HS-5 (cell line): ENCODE measurements around the gene PRR16.

Experiments
- DNase-seq: peaks from one replicate; pipeline ENCODE4 v3.0.0-alpha.2; 2012; ENCODE audit warnings: low read depth

The PRR16 gene

DNA sequence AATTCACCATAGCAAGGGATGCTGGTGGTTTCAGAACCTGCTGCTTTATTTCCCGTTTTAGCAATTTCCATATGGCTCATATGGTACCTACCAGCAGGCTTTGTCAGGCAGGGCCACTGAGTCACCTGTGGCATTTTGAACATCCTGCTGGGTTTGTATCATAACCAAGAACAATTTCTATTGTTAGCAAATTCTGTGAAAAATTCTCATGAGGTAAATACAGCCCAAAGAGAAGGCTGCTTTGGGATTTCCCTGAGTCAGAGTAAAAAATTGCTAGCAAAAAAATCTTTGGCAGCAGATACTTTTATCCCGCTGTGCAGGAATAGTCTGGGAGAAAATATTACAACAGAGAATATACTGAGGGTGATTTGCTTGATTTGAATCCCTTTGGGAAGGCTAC is 52.7 kb downstream of the PRR16 start:
- DNase-seq, result peak; percentile 42

DNA sequence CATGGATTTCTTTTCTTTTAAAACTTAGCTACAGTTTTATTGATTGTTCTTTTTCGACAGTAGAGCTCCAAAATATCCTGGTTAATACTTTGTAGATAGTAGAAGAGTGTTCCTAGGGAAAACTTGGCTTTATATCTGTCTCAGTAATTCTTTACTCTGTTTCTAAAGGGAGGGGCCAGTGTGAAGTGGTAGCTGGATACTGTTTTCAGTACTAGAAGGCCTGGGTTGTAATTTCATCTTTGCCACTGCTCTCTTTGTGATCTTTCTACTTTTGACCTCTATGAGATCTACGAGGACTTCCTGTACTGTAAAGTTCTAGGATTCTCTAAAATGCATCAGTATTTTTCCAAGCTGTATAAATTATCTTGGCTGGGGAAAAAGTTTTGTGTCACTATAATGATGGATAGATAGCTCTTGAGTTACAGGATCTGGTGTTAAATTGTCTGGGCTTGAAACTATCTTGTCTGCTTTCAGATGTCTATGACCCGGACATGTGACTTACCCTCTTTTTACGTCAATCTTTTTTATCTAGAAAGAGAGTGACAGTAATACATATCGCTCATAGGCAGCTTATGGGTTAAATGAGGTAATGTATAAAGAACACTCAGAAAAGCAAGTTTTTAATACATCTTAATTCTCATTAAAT is 53.6 kb downstream of the PRR16 start:
- no peak for DNase-seq

DNA sequence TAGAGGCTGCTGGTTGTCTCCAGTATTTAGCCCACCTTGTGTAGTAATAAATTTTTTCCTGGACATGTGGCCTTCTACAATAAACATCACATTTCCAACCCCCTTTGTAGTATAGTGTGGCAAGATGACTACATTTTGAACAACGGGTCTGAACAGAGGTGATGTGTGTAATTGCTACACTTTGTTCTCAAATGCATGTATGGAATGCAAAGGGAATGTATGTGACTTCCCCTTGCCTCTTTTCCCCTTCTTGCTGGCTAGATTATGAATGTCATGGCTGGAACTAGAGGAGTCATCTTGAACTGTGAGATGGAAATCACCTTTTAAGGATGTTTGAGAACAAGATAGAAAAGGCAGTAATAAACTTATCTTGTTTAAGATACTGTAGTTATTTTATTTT is 54.5 kb downstream of the PRR16 start:
- no peak for DNase-seq

DNA sequence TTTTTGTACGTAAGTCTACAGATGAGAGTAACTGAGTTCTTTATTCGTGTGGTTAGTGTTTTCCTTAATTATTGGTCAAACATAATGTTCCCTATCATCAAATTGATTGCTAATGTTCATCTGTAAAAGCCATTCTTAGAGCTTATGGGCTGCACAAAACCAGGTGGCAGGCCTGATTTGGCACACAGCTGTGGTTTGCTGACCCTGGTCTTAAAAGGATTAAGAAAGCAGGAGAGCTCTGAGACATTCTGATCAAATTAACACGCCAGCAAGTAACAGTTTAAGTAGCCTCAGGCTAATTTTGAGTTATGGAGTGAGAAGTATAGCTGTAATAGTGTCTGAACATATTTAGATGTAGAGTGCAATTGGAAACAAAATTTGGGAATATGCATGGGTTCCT is 63.2 kb downstream of the PRR16 start:
- no peak for DNase-seq

DNA sequence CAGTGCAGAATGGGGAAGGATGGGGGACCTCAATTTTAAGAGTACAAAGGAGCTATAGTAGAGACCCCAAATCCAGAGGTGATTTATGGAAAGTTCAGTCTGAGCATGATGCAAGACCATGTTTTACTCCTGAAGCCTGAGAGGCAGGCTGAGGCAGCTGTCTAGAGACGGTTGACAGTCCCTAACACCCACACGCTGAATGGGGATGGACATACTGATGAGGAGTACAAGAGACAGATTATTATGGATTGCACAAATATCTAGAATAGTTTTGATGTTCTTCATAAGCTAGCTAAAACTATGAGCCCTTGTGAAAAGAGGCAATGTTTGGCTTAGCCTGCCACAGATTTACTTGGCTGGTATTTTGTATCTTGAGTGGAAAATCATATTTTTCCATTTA is 64.5 kb downstream of the PRR16 start:
- DNase-seq, result no peak

DNA sequence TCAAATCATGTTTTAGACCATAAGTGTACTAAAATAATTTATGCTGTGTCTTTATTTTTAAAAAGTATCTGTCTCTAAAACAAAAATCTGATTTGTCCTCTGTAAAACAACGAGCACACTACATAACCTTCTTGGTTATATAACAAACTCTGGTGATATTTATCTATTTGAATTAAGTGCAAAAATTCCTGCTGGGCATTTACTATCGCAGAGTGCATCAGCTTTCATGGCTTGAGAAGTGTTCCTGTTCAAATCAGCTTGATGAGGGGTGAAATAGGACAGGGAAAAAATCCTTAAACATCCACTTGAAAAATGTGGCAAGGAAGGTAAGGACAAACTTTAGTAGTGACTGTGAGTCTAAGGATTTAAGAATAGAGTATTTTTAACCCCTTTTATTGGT is 65.3 kb downstream of the PRR16 start:
- no peak for DNase-seq

DNA sequence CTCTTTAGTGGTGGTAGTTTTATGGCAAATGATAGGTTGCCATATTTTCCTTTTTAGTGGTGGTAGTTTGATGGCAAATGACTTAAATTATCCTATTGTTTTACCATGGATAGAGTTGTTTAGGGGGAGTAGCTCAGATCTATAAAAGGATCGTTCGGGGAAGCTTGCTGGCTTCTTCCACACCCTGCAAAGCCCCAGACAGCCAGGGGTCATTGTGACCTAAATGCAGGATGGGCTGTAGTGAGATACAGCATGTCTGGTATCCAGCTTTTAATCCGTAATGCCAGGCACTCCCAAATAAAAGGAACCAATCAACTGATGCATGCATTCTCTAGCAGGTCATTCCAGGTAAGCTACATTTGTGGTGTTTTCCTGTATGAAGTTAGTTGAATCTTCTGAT is 67.1 kb downstream of the PRR16 start:
- no peak for DNase-seq

DNA sequence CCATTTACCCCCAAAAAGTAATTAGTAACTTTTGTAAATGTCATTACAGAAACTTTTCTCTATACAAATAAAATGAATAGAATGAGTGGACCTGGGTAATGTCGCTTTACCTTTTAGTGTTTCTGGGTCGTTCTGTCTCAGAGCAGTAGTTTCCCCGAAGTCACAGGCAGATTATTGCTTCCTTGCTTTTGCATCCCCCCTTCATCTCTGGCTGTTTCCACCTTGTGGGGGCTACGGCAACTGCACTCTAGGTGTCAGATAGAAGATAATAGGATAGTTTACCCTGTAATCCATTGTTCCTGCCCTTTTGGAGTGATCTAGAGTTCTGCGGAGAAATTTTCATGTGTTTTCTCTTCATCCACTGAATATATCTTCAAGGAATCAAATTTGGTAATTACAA is 68.7 kb downstream of the PRR16 start:
- no peak for DNase-seq

DNA sequence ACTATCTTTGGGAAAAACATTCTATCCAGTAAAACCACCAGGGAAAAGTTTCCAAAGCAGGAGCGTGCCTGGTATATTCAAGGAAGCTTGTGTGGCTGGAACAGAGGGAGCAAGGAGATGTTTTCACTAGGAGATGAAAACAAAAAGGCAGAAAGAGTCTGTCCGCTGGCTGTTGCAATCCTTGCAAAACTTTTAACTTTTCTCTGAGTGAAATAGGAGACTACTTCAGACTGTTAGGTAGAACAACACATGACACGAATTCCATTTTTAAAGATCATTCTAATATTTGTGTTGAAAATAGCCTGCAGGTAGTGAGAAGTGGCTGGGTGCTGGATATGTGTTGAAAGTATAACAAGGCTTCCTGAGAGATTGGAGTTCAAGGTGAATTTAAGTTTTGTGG is 69.5 kb downstream of the PRR16 start:
- no peak for DNase-seq

DNA sequence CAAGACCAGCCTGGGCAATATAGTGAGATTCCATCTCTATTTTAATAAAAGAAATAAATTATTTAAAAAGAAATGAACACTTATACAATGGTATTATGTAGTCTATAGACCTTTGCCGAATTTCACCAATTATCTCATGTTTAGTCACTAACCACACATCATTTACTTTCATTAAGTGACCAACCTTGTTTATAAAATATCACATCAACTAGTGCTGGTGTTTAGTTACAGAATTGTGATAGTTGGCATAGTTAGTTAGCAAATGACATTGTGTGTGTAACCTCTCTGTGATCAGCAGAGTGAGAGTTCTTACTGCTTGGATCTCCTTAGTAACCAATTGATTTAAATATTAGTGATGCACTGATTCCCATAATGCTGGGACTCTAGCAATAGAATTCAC is 71.8 kb downstream of the PRR16 start:
- DNase-seq, result no peak

DNA sequence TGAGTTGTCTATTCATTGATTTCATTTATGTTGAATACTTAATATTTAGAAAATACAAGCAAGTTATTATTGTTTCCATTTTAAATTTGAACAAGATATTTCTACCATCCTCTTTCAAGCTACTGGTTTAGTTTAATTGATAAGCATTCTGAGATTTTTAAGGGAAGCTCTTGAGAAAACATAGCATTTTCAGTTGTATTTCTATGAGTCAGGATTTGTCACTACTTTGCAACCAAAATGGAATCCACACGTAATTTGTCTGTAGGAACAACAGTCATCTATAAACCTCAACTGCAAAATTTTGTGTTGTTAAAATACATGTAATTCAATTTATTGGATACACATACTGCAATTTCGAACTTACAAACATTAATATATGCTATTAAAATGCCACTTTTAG is 74.0 kb downstream of the PRR16 start:
- peak; percentile 77 for DNase-seq

DNA sequence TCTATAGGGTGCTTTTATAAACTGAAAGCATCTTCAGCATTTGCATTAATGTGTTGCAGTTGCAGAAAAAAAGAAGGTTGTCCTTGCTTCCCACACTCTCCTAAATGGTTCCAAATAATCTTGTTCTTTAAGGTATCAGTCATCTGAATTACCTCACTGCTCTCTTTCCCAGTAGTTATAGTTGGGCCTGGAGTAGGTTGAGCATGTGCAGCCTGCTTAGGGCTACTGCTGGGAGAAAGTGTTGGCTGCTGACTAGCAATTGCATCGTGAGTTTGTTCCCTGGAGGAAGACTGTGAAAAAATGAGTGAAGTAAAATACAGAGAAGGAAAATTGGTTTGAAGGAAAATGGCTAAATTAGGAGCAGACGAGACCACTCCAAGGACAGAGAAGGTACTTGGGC is 74.5 kb downstream of the PRR16 start:
- no peak for DNase-seq

DNA sequence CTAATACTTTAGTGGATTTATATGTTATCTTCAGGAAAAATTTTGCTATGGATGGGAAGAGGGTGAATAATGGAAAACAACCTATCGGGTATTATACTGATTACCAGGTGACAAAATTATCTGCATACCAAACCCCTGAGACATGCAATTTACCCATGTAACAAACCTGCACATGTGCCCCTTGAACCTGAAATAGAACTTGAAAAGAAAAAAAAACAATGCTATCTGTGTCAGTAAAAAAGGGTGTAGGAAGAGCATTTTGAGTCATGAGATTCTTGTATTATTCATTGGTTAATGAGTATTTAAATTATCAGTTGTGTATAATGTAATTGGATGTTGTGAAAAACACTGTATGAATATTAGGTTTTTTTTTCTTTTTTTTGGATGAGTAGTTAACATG is 75.4 kb downstream of the PRR16 start:
- DNase-seq, result peak; percentile 49

DNA sequence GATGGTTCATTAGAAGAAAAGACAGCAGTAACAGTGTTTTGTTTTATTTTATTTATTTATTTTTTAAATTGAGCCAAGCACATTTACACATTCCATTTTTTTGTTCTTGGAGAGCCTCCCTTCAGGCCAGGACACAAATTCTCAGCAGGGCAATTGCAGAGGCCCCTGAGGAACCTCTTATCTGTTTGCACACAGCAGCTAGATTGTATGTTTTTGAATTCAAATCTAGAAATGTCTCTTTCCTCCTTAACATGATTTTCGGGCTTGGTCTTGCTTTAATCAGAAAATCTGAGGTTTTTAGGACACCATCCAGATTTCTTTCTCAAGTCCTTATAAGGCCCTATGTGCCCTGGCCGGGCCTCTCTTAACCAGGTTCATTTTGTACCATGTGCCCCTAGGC is 76.0 kb downstream of the PRR16 start:
- DNase-seq, result no peak

DNA sequence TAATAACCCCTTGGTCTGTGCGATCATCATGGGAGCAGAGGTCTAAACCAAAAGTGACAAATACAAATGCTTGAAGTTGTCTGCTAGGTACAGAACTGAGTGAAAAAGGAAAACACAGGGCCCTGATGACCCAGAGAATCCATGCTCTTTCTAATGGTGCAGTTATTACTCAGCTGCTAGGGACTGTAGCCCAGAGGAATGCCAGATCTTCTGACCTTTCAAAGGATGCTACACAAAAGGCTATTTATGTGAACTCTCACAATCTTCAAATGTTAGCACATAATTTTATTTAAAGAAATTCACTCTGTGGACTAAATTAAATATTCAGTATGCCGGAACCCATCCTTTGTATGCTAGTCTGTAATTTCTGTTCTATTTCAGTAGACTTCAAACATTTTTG is 79.9 kb downstream of the PRR16 start:
- DNase-seq, result no peak

DNA sequence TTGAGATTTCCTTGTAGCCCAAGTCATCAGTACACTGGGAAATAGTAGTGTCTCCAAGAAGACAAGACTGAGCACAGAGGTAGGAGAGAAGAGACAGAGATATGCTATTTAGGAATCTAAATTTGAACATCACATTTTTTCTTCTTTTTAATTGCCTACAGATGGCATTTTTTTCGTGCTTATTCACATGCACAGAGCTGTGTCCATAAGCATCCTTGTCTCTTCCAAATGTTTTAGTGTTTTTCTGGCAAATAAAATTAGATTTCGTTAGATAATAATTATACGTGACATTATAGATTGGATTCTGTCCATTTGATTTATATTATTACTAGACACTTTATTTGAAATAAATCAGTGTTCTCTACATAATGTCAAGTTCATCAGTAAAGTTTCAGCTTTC is 80.9 kb downstream of the PRR16 start:
- DNase-seq, result no peak

DNA sequence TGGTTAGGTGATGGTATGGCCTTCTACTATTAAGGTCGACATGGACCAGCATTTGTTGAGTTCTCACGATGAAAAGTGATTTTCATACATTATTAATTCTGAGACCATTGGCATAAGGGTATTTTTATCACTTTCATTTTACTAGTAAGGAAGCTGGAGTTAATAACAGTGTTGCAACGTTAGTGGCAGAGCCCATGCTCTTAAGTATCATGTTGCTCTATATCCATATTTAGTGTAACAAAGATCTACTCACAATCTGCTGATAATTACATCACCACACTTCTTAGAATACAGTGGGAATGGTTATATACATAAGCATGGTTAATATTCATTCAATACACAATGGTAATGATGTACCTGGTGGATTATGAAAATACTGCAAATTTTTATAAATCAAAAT is 81.9 kb downstream of the PRR16 start:
- no peak for DNase-seq

DNA sequence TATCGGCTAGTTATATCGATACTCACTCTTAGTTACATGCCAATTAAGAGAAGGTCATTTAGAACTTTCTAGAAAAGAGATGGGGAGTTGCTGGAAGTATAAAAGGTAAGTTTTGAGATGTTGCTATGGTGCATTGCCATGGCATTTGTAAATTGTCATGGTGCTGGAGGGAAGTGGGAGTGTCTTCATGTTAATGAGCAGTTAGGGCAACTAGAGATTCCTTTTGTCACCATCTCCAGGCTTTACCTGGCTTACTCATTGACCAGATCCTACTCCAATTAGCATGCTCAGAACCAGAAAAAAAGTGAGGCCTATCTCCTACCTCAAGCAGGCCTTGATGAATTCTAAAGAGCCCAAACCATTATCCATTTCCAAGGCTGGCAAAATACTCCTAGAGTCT is 82.8 kb downstream of the PRR16 start:
- DNase-seq, result no peak

DNA sequence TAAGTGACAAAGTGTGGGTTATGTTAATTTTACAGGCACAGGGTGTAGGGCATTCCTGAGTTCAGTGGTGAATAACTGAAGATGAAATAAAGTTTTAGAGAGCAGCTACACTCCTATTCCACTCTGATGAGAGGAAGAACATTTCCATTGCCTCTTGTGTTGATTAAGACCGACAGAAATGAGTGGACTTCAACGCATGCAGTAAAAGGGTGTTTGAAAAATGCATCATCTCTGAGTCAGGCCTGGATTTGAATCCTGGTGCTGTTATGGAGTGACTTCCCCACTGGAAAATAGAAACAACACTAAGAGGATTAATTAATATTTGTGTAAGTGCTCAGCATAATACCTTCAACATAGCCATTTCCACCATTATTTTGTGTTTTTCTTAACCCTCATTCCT is 86.3 kb downstream of the PRR16 start:
- DNase-seq, result no peak

DNA sequence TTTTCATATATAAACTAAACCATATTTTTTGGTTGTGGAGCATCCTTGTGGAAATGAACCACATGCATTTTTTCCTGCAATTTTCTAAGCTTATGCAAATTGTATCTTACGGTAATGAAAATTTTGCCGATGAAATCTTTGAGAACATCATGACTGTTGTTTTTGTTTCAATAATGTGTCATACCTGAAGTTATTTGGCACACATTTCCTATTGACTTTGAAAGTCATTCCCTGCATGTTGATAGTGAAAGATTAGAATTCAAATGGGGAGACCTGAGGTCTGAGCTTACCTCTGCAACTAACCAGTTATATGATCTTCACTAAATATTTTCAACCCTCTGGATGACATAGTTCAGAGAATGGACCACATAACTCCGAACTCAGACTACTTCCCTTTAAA is 88.5 kb downstream of the PRR16 start:
- DNase-seq, result no peak

DNA sequence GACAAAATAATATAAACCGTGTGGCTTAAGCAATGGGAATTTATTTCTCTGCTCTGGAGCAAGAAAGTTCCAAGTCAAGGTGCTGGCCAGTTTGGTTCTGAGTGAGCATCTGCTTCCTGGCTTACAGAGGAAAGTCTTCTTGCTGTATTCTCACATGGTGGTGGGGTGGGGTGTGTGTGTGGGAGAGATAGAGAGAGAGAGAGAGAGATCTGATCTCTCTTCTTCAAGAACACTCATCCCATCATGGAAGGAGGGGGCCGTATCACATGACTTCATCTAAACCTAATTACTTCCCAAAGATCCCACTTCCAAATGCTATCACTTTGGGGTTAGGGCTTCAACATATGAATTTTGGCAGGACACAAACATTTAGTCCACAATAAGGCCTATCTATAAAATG is 91.2 kb downstream of the PRR16 start:
- DNase-seq, result no peak

DNA sequence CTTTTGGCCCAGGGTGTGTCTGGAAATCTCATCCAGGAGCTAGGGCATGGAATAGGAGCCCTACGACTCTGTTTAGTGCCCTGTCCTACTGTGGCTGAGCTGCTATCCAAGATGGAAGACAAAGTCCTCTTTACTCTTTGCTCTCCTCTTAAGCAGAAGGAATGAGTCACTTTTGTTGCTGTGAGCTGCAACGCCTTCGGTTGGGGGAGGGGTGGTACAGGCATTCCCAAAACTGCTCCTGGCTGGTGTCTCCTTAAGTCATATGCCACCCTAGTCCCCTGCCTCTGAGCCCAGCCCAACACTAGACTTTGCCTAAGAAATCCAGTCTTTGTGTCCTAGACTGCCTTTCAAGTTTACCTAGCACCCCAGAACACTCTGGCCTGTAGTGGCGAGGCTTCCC is 99.9 kb downstream of the PRR16 start:
- no peak for DNase-seq

DNA sequence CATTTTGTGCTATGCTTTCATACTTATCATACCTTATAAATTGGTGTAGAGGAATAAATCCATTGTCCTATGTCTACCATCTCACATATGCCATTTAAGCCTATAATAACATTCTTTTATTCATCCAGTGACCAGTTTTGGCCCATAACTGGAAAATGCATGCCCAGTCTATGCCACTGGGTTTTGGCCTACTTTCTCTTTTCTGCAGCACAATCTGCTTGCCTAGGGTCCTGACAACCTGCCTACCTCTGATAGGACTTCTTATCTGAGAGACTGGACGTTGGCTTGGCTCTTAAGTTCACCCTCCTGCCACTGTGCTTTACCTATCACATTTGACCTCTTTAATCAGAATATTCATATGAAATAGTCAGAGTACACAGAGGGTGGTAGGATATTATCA is 103.0 kb downstream of the PRR16 start:
- no peak for DNase-seq

DNA sequence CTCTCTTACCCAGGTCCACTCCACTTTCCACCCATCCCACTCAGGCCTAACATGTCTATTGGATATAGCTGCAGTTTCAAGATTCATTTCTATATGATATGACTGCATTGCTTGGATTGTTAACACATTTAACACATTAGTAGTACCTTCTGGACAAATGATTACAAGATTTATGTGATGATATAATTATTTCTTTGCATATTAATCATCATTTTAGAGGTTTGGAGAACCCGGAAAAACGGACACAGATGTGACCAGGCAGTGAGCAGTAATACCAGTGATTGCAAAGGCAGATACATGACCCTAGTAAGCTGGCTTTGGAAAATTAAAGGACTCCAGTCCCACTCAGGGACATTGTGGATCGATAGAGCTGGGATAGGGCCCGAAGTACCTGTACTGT is 103.8 kb downstream of the PRR16 start:
- peak; percentile 74 for DNase-seq

DNA sequence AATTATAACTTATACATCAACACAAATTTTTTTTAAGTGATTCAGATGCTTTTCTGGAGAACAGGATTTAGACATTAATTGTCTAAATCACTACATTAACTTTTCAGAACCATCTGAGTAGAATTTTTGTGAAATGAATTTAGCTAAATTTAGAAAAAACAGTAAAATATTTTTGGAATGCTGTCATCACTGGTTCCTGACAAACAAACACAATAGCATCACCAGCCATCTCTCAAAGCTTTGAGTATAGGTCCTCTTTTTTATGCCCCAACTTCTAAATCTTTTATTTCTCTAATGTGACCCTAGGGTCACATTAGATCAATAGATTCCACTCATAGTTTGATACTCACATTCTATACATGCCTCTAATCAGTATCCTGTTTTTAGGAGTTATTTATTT is 104.6 kb downstream of the PRR16 start:
- DNase-seq, result peak; percentile 49
